Measurements from ENCODE around the gene BRD9.
"Not testable (repeated sequence)": the region's sequence is repeated elsewhere in the genome, so short reads cannot be mapped to it uniquely, and the experiment has no call there.

BRD9 gene

DNA sequence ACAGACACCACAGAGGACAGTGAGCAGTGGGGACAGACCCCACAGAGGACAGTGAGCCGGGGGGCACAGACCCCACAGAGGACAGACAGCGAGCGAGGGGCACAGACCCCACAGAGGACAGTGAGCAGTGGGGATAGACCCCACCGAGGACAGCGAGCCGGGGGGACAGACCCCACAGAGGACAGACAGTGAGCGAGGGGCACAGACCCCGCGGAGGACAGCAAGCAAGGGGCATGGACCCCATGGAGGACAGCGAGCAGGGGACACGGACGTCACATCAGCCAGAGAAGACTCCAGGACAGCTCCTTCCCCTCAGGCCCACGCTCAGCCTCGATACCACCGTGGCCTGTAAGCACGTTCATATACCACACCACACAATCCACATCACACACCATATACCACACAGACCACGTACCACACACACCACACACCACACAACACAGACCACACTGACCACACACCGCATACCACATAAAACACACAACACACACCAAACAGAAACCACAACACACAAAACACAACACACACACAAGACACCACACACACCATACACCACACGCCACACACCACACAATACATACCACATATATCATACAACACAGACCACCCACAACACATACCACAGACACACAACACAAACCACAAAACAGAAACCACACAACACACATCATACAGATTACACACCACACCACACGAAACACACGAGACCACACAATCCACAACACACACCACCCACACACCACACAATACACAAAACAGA is 36.6 kb downstream of the BRD9 start:
- no peaks in the 10 kb centered on the region for H3K27me3 ChIP-seq (replicated peaks)
- no peak overlapping the region for H3K4me3 ChIP-seq (ENCODE audit: low read depth, low read length)
- no peak overlapping the region for H3K27ac ChIP-seq
- TF ChIP-seq, protein P1, sequence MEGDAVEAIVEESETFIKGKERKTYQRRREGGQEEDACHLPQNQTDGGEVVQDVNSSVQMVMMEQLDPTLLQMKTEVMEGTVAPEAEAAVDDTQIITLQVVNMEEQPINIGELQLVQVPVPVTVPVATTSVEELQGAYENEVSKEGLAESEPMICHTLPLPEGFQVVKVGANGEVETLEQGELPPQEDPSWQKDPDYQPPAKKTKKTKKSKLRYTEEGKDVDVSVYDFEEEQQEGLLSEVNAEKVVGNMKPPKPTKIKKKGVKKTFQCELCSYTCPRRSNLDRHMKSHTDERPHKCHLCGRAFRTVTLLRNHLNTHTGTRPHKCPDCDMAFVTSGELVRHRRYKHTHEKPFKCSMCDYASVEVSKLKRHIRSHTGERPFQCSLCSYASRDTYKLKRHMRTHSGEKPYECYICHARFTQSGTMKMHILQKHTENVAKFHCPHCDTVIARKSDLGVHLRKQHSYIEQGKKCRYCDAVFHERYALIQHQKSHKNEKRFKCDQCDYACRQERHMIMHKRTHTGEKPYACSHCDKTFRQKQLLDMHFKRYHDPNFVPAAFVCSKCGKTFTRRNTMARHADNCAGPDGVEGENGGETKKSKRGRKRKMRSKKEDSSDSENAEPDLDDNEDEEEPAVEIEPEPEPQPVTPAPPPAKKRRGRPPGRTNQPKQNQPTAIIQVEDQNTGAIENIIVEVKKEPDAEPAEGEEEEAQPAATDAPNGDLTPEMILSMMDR (IDR thresholded peaks at IDR 0.05; ENCODE audit: low read depth, low read length, missing control alignments), result no peak
- no peaks in the 10 kb centered on the region for H3K36me3 ChIP-seq (replicated peaks)
- in situ Hi-C loops (cut with HindIII; ENCODE audit: low pct_ligation_motif_present, low sequenced_read_pairs), result no loop called here
- no peak for DNase-seq

DNA sequence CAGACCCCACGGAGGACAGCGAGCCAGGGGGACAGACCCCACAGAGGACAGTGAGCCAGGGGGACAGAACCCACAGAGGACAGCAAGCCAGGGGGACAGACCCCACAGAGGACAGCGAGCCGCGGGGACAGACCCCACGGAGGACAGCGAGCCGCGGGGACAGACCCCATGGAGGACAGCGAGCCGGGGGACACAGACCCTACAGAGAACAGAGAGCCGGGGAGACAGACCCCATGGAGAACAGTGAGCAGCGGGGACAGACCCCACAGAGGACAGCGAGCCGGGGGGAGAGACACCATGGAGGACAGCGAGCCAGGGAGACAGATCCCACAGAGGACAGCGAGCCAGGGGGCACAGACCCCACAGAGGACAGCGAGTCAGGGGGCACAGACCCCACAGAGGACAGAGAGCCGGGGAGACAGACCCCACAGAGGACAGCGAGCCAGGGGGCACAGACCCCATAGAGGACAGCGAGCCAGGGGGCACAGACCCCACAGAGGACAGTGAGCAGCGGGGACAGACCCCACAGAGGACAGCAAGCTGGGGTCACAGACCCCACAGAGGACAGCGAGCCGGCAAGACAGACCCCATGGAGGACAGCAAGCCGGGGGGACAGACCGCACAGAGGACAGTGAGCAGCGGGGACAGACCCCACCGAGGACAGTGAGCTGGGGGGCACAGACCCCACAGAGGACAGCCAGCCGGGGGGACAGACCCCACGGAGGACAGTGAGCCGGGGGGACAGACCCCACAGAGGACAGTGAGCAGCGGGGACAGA is 37.4 kb downstream of the BRD9 start:
- no peaks in the 10 kb centered on the region for H3K36me3 ChIP-seq (replicated peaks)
- H3K27ac ChIP-seq, result no peak overlapping the region
- DNase-seq, result no peak
- TF ChIP-seq, protein P1 (IDR thresholded peaks at IDR 0.05; ENCODE audit: low read depth, low read length, missing control alignments), result no peak
- H3K4me3 ChIP-seq (ENCODE audit: low read depth, low read length), result no peak overlapping the region
- peaks cover 6% of the 10 kb centered on the region for H3K27me3 ChIP-seq (replicated peaks)
- in situ Hi-C loops (cut with HindIII; ENCODE audit: low pct_ligation_motif_present, low sequenced_read_pairs), result no loop called here

DNA sequence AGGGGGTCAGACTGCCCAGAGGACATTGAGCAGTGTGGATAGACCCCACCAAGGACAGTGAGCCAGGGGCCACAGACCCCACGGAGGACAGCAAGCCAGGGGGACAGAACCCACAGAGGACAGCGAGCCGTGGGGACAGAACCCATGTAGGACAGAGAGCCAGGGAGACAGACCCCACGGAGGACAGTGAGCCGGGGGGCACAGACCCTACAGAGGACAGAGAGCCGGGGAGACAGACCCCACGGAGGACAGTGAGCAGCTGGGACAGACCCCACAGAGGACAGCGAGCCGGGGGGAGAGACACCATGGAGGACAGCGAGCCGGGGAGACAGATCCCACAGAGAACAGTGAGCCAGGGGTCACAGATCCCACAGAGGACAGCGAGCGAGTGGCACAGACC is 38.4 kb downstream of the BRD9 start:
- H3K4me3 ChIP-seq (ENCODE audit: low read depth, low read length), result no peak overlapping the region
- DNase-seq, result no peak
- H3K36me3 ChIP-seq (replicated peaks), result no peaks in the 10 kb centered on the region
- in situ Hi-C loops (cut with HindIII; ENCODE audit: low pct_ligation_motif_present, low sequenced_read_pairs), result no loop called here
- peaks cover 9% of the 10 kb centered on the region for H3K27me3 ChIP-seq (replicated peaks)
- no peak overlapping the region for H3K27ac ChIP-seq
- TF ChIP-seq, protein P1 (IDR thresholded peaks at IDR 0.05; ENCODE audit: low read depth, low read length, missing control alignments), result no peak

DNA sequence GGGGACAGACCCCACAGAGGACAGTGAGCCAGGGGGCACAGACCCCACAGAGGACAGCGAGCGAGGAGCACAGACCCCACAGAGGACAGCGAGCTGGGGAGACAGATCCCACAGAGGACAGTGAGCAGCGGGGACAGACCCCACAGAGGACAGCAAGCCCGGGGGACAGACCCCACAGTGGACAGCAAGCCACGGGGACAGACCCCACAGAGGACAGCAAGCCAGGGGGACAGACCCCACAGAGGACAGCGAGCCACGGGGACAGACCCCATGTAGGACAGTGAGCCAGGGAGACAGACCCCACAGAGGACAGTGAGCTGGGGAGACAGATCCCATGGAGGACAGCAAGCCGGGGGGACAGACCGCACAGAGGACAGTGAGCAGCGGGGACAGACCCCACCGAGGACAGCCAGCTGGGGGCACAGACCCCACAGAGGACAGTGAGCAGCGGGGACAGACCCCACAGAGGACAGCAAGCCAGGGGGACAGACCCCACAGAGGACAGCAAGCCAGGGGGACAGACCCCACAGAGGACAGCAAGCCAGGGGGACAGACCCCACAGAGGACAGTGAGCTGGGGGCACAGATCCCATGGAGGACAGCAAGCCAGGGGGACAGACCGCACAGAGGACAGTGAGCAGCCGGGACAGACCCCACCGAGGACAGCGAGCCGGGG is 39.0 kb downstream of the BRD9 start:
- DNase-seq; H3K36me3 ChIP-seq (replicated peaks); H3K4me3 ChIP-seq (ENCODE audit: low read depth, low read length); H3K27me3 ChIP-seq (replicated peaks); H3K27ac ChIP-seq; in situ Hi-C loops (cut with HindIII; ENCODE audit: low pct_ligation_motif_present, low sequenced_read_pairs): not testable (repeated sequence)

DNA sequence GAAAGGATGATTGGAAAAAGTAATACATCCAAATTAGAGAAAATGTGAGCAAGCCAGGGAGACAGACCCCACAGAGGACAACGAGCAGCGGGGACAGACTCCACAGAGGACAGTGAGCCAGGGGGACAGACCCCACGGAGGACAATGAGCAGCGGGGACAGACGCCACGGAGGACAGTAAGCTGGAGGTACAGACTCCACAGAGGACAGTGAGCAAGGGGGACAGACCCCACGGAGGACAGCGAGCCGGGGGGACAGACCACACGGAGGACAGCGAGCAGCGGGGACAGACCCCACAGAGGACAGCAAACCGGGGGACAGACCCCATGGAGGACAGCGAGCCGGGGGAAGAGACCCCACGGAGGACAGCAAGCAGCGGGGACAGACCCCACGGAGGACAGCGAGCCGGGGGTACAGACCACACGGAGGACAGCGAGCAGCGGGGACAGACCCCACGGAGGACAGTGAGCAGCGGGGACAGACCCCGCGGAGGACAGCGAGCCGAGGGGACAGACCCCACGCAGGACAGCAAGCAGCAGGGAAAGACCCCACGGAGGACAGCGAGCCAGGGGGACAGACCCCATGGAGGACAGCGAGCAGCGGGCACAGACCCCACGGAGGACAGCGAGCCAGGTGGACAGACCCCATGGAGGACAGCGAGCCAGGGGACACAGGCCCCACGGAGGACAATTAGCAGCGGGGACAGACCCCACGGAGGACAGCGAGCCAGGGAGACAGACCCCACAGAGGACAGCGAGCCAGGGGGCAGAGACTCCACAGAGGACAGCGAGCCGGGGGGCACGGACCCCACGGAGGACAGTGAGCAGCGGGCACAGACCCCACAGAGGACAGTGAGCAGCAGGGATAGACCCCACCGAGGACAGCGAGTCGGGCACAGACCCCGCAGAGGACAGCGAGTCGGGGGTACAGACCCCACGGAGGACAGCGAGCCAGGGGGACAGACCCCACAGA is 39.9 kb downstream of the BRD9 start:
- Histone ChIP-seq H3K27ac (no peak overlapping the region), H3K27me3 (replicated peaks) (peaks cover 9% of the 10 kb centered on the region), H3K36me3 (replicated peaks) (no peaks in the 10 kb centered on the region), H3K4me3 (ENCODE audit: low read depth, low read length) (no peak overlapping the region)
- TF ChIP-seq, protein P1 (IDR thresholded peaks at IDR 0.05; ENCODE audit: low read depth, low read length, missing control alignments), result no peak
- in situ Hi-C loops (cut with HindIII; ENCODE audit: low pct_ligation_motif_present, low sequenced_read_pairs), result no loop called here
- DNase-seq, result no peak
